Activated T-cell treated with anti-CD3 and anti-CD28 coated beads, Interleukin-2, amount 50 U/mL, for 24 hours (primary cell): ENCODE measurements around the gene CTIF.
"Not testable (repeated sequence)": the region's sequence is repeated elsewhere in the genome, so short reads cannot be mapped to it uniquely, and the experiment has no call there.

ENCODE experiments used
- DNase-seq: peaks from one replicate; pipeline ENCODE4 v3.0.0-alpha.2; 2020
- H3K27ac Mint-ChIP-seq: 2 replicates; pipeline ENCODE4 v1.8.0; 2020; ENCODE audit warnings: mild to moderate bottlenecking, mixed read lengths
- H3K27me3 Mint-ChIP-seq: 2 replicates; pipeline ENCODE4 v1.8.0; 2020; ENCODE audit warnings: mixed read lengths
- H3K36me3 Mint-ChIP-seq: 2 replicates; pipeline ENCODE4 v1.8.0; 2020; ENCODE audit warnings: low read depth, mixed read lengths
- H3K4me1 Mint-ChIP-seq: 2 replicates; pipeline ENCODE4 v1.8.0; 2020; ENCODE audit warnings: low read depth, mixed read lengths
- H3K4me3 Mint-ChIP-seq: 2 replicates; pipeline ENCODE4 v1.8.0; 2020; ENCODE audit warnings: mild to moderate bottlenecking, moderate library complexity, mixed read lengths
- H3K9me3 Mint-ChIP-seq: 2 replicates; pipeline ENCODE4 v1.8.0; 2020; ENCODE audit warnings: mixed read lengths

CTIF gene

GRCh38 chr18:48709371-48710062, 170.7 kb downstream of the CTIF start:
- H3K27me3 Mint-ChIP-seq: no peaks in the 10 kb centered on the region
- H3K9me3 Mint-ChIP-seq: no peaks in the 10 kb centered on the region
- H3K4me3 Mint-ChIP-seq: no peak overlapping the region
- no peaks in the 10 kb centered on the region for H3K4me1 Mint-ChIP-seq
- H3K27ac Mint-ChIP-seq: no peak overlapping the region
- DNase-seq: no peak
- no peaks in the 10 kb centered on the region for H3K36me3 Mint-ChIP-seq

GRCh38 chr18:48711651-48712486, 173.0 kb downstream of the CTIF start:
- no peak for DNase-seq
- Mint-ChIP-seq H3K9me3 (no peaks in the 10 kb centered on the region), H3K36me3 (no peaks in the 10 kb centered on the region), H3K4me1 (peaks cover 1% of the 10 kb centered on the region), H3K27ac (no peak overlapping the region), H3K4me3 (no peak overlapping the region), H3K27me3 (no peaks in the 10 kb centered on the region)

DNA sequence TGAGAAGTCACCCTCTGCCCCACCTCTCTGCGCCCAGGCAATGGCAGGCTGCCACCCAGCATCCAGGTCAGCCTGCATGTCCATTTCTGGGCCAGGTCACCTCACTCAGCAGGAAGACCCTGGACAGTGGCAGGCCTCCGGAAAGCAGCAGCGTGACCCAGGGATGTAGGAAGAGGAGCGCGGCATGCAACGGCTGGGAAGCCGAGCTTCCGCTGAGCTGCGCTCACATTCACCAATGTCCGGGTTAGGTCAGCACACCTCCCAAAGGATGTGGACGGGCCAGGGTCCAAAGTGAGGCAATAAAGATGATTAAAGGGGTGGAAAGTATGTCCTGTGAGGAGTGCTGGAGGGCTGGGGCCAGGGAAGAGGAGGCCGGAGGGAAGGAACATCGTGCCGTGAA, 174.5 kb downstream of the CTIF start:
- H3K27ac Mint-ChIP-seq: no peak overlapping the region
- no peak for DNase-seq
- no peaks in the 10 kb centered on the region for H3K27me3 Mint-ChIP-seq
- peaks cover 1% of the 10 kb centered on the region for H3K4me1 Mint-ChIP-seq
- H3K36me3 Mint-ChIP-seq: no peaks in the 10 kb centered on the region
- no peaks in the 10 kb centered on the region for H3K9me3 Mint-ChIP-seq
- H3K4me3 Mint-ChIP-seq: no peak overlapping the region

DNA sequence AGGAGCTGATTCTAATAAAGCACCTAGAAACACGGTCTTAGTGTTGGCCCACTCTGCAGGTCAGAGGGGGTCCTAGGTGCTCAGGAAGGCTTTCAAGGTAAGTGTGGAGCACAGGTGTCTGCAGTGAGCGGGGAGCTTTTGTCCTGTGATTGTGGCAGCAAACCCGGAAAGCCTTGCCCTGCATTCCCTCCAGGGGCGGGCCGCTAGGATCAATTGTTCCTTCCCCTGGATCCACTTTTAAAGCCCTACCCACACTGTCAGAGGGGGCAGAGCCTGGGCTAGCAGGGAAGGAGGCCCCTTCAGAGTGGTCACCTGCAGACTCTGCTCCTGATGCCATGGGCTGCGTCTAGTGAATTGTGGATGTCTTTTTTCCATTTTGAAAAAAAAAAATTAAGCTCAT, 176.0 kb downstream of the CTIF start:
- H3K36me3 Mint-ChIP-seq: no peaks in the 10 kb centered on the region
- peaks cover 1% of the 10 kb centered on the region for H3K4me1 Mint-ChIP-seq
- DNase-seq: no peak
- no peaks in the 10 kb centered on the region for H3K9me3 Mint-ChIP-seq
- H3K4me3 Mint-ChIP-seq: no peak overlapping the region
- H3K27me3 Mint-ChIP-seq: no peaks in the 10 kb centered on the region
- H3K27ac Mint-ChIP-seq: no peak overlapping the region

DNA sequence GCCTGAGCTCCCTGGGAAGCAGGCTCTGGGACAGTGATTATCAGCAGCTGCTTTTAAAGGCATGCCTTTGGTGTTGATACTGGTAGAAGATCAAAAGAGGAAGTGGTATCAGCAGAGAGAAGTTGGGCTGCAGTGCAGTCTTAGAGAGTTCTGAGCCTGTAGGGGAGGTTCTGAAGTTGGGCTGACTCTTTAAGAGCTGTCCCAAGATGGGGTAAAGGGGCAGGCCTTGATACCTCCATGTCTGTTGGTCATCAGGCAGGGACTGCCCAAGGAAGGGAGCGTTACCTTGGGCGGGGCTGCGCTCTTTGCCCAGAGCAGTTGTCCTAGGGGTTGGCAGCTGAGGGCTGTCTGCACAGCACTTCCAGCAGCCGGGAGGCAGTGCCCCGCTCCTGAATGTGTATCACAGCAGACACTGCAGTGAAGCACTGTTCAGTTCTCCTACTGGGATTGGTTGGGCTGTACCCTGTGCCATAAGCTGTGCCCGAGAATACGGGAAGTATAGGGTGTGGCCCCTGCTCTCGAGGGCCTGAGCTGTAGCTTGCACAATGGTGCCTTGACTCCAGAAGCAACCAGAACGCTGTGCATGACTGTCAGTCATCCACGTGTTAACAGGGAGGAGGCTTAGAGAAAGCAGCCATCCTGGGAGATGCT, 177.0 kb downstream of the CTIF start:
- Mint-ChIP-seq H3K36me3 (no peaks in the 10 kb centered on the region), H3K4me3 (no peak overlapping the region), H3K27me3 (no peaks in the 10 kb centered on the region), H3K4me1 (peaks cover 1% of the 10 kb centered on the region), H3K27ac (no peak overlapping the region), H3K9me3 (no peaks in the 10 kb centered on the region)
- no peak for DNase-seq

DNA sequence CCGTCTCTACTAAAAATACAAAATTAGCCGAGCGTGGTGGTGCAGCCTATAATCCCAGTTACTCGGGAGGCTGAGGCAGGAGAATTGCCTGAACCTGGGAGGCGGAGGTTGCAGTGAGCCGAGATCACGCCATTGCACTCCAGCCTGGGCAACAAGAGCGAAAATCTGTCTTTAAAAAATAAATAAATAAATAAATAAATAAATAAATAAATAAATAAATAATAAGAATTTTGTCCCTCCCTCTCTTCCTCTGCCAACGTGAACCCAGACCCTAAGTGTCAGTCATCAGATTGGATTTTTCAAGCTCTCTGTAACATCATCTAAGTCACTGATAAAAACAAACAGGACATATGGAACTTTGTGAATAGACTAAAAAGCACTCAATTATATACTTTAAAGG, 178.4 kb downstream of the CTIF start:
- not testable (repeated sequence) for H3K4me1 Mint-ChIP-seq, H3K27ac Mint-ChIP-seq, H3K9me3 Mint-ChIP-seq, H3K4me3 Mint-ChIP-seq, H3K36me3 Mint-ChIP-seq, DNase-seq, H3K27me3 Mint-ChIP-seq

DNA sequence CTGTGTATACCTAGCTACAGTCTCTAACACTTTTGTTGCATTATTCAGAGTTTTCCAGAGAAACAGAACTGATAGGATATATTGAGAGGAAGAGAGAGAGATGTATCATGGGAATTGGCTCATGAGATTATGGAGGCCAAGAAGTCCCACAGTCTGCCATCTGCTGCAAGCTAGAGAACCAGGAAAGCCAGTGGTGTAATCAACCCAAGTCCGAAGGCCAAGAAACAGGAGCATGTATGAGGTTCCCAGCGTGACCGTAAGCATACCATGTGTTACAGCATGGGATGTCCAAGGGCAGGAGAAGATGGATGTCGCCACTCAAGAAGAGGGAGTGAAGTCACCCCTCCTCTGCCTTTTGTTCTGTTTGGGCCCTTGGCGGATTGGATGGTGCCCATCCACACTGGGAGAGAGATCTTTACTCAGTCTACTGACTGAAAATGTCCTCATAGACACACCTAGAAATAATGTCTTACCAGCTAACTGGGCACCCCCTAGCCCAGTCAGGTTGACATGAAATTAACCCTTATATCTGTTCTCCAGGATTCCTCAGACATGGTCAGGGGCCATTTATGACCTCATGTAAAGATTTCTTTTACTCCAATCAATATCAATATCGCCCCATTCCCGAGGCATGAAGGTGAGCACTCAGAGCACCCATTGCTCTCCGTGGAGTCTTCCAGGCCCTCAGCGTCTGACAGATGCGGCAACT, 179.6 kb downstream of the CTIF start:
- Mint-ChIP-seq H3K36me3 (no peaks in the 10 kb centered on the region), H3K27me3 (no peaks in the 10 kb centered on the region), H3K4me3 (no peak overlapping the region), H3K9me3 (no peaks in the 10 kb centered on the region), H3K27ac (no peak overlapping the region), H3K4me1 (peaks cover 1% of the 10 kb centered on the region)
- DNase-seq: no peak

GRCh38 chr18:48719388-48719787, 180.6 kb downstream of the CTIF start:
- no peaks in the 10 kb centered on the region for H3K36me3 Mint-ChIP-seq
- H3K27me3 Mint-ChIP-seq: no peaks in the 10 kb centered on the region
- H3K4me1 Mint-ChIP-seq: peaks cover 1% of the 10 kb centered on the region
- H3K4me3 Mint-ChIP-seq: no peak overlapping the region
- no peak overlapping the region for H3K27ac Mint-ChIP-seq
- no peaks in the 10 kb centered on the region for H3K9me3 Mint-ChIP-seq
- DNase-seq: no peak

DNA sequence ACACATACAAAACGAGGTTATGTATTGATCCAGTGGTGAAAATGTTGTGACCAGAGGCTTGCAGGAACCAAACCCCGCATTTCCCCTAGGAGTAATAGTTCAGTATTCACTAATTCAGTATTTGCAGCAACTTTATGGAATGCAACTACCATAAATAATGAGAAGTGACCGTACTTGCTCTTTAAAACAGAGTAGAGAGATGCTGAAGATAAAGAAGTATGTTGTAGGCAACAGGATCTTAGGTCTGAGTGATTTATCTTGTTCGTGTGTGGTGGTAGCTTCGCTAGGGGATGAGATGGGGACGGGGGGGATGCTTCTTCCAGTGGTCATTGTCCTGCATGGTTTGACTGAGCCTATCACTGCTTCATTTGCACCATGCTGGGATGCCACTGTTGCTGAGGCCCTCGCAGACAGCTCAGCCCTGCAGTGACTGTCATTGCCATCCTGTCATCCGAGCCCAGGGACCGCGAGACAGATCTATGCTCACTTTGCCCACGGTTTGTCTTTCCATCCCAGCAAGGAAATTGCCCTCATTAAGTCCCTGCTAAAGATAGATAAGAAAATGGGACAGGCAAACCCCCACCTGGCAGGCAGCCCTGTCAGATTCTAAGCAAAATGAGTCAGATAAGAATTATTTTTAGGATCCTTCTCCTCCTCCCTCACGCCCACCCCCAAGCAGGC, 181.3 kb downstream of the CTIF start:
- Mint-ChIP-seq H3K27me3 (no peaks in the 10 kb centered on the region), H3K9me3 (no peaks in the 10 kb centered on the region), H3K36me3 (no peaks in the 10 kb centered on the region), H3K27ac (no peak overlapping the region), H3K4me3 (no peak overlapping the region), H3K4me1 (peaks cover 1% of the 10 kb centered on the region)
- DNase-seq: no peak

DNA sequence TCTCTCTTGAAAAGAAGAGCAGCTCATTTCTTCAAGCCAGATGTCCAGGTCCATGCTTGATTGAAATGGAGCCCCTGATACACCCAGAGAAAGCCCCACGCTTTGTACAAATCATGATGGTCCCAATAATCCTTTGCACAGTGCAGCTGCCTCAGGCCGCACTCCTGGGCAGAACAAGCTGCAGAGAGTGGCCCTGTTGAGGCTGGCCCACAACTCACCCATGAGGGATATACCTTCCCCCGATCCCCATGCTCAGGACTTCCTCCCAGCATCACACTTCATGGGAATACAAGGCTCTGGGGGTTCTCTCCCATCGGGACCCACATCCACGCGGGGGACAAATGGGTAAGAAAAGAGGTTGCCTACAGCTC, 181.8 kb downstream of the CTIF start:
- DNase-seq: no peak
- no peaks in the 10 kb centered on the region for H3K4me1 Mint-ChIP-seq
- H3K9me3 Mint-ChIP-seq: no peaks in the 10 kb centered on the region
- H3K36me3 Mint-ChIP-seq: no peaks in the 10 kb centered on the region
- no peaks in the 10 kb centered on the region for H3K27me3 Mint-ChIP-seq
- H3K4me3 Mint-ChIP-seq: no peak overlapping the region
- H3K27ac Mint-ChIP-seq: no peak overlapping the region

GRCh38 chr18:48721312-48721711, 182.5 kb downstream of the CTIF start:
- Mint-ChIP-seq H3K4me1 (no peaks in the 10 kb centered on the region), H3K4me3 (no peak overlapping the region), H3K9me3 (no peaks in the 10 kb centered on the region), H3K27ac (no peak overlapping the region), H3K36me3 (no peaks in the 10 kb centered on the region), H3K27me3 (no peaks in the 10 kb centered on the region)
- no peak for DNase-seq

GRCh38 chr18:48723016-48723415, 184.2 kb downstream of the CTIF start:
- DNase-seq: no peak
- H3K27ac Mint-ChIP-seq: no peak overlapping the region
- H3K27me3 Mint-ChIP-seq: no peaks in the 10 kb centered on the region
- H3K4me1 Mint-ChIP-seq: no peaks in the 10 kb centered on the region
- no peak overlapping the region for H3K4me3 Mint-ChIP-seq
- no peaks in the 10 kb centered on the region for H3K36me3 Mint-ChIP-seq
- no peaks in the 10 kb centered on the region for H3K9me3 Mint-ChIP-seq

DNA sequence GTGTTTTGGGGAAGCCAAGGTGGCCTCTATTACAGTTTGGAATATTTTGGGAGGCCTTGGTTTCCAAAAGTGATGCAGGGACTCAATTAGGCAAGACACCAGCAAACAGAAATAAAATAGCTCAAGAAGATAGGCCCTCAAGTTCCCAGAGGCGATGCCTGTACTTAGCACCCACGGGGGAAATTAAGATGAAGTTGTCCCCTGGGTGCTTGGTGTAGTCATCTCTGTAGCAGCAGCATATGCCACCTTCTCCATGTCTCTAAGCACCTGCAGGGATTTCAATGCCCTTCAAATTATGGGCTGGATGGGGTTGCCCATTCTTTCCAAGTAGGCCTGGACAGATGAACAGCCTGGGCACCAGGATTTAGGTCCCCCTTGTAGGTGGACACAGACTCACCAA, 185.0 kb downstream of the CTIF start:
- Mint-ChIP-seq H3K27me3 (no peaks in the 10 kb centered on the region), H3K4me3 (no peak overlapping the region), H3K4me1 (no peaks in the 10 kb centered on the region), H3K36me3 (no peaks in the 10 kb centered on the region), H3K9me3 (no peaks in the 10 kb centered on the region), H3K27ac (no peak overlapping the region)
- no peak for DNase-seq

DNA sequence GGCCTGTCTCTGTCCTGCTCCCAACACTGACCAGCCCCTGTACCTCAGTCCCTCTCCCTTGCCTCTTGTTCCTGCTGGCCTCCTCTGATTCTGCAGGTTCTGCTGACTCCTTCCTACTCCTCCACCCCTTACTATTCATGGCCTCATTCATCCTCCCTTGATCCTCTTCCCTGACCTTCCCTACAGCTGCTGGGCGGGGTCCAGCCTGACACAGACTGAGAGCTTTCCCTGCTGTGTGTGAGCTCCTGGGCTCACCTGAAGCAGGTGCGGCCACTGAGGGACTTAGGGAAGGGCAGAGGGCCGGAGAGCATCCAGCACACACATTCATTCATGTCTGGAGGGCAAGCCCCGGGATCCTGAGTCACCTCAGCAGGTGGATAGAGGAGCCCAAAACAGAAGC, 185.6 kb downstream of the CTIF start:
- H3K27ac Mint-ChIP-seq: no peak overlapping the region
- no peak overlapping the region for H3K4me3 Mint-ChIP-seq
- H3K9me3 Mint-ChIP-seq: no peaks in the 10 kb centered on the region
- DNase-seq: no peak
- no peaks in the 10 kb centered on the region for H3K36me3 Mint-ChIP-seq
- H3K27me3 Mint-ChIP-seq: no peaks in the 10 kb centered on the region
- no peaks in the 10 kb centered on the region for H3K4me1 Mint-ChIP-seq
